WTC11 (cell line): Measurements from ENCODE around the gene CLCN6.

Experiments
- CTCF ChIP-seq: fragments of 200-600 bp; IDR thresholded peaks from 2 replicates; pipeline ENCODE4 v1.8.0; 2022; ENCODE audit warnings: antibody characterized with exemption
- GTF2I ChIP-seq: fragments of 250-450 bp; sonication (Bioruptor Pico); conservative IDR thresholded peaks from 2 replicates; pipeline ENCODE4 v1.4.0; 2021; ENCODE audit warnings: mild to moderate bottlenecking
- NR3C1 ChIP-seq: sonication (generic); formaldehyde crosslinking; conservative IDR thresholded peaks from 2 replicates; pipeline ENCODE4 v1.8.1; 2023; ENCODE audit warnings: low read depth, mild to moderate bottlenecking, missing genetic modification reagents
- TCF7 ChIP-seq: sonication (generic); formaldehyde crosslinking; IDR thresholded peaks from 2 replicates; pipeline ENCODE4 v1.8.0; 2022; ENCODE audit warnings: mild to moderate bottlenecking, low read depth, missing genetic modification reagents, moderate library complexity
- TP53 ChIP-seq: sonication (generic); formaldehyde crosslinking; IDR thresholded peaks from 2 replicates; pipeline ENCODE4 v1.8.1; 2023; ENCODE audit warnings: mild to moderate bottlenecking, missing genetic modification reagents
- ZNF416 ChIP-seq: fragments of 250-450 bp; sonication (Bioruptor Pico); IDR thresholded peaks from 2 replicates; pipeline ENCODE4 v1.9.0; 2021; ENCODE audit warnings: mild to moderate bottlenecking, inconsistent platforms
- TF ChIP-seq, protein P1 (sequence below): sonication (generic); formaldehyde crosslinking; IDR thresholded peaks from 2 replicates; pipeline ENCODE4 v1.8.1; 2023; ENCODE audit warnings: mild to moderate bottlenecking, missing genetic modification reagents, moderate library complexity

- TF ChIP-seq ZNF416 (CRISPR knock-in tag): no peak
- no peak for TF ChIP-seq GTF2I (CRISPR knock-in tag)
- TF ChIP-seq CTCF: no peak
- no peak for TF ChIP-seq NR3C1 (CRISPR knock-in tag)
- TF ChIP-seq, protein P1, sequence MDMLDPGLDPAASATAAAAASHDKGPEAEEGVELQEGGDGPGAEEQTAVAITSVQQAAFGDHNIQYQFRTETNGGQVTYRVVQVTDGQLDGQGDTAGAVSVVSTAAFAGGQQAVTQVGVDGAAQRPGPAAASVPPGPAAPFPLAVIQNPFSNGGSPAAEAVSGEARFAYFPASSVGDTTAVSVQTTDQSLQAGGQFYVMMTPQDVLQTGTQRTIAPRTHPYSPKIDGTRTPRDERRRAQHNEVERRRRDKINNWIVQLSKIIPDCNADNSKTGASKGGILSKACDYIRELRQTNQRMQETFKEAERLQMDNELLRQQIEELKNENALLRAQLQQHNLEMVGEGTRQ (CRISPR knock-in tag): no peak
- TF ChIP-seq TP53 (CRISPR knock-in tag): no peak
- no peak for TF ChIP-seq TCF7
Observed at GRCh38 chr1:11788549-11789053, 17.4 kb upstream of the CLCN6 start.
